GM19025 (cell line): ENCODE results near the gene NR3C1.

Experiments used
- ATAC-seq: cut with Tn5 transposase; IDR thresholded peaks from one replicate; pipeline ENCODE4 v1.9.1; 2021; ENCODE audit warnings: mild to moderate bottlenecking, low read depth, moderate library complexity; ENCODE audit not compliant: unreplicated experiment

The NR3C1 gene

GRCh38 chr5:143274952-143275351, 128.5 kb downstream of the NR3C1 start:
- no peak for ATAC-seq

GRCh38 chr5:143271431-143271830, 132.1 kb downstream of the NR3C1 start:
- ATAC-seq = no peak

GRCh38 chr5:143268388-143268787, 135.1 kb downstream of the NR3C1 start:
- ATAC-seq = no peak

- ATAC-seq = no peak
Observed at GRCh38 chr5:143267186-143267585, 136.3 kb downstream of the NR3C1 start.

GRCh38 chr5:143265995-143266394, 137.5 kb downstream of the NR3C1 start:
- no peak for ATAC-seq

- no peak for ATAC-seq
Observed at GRCh38 chr5:143263272-143263810, 140.1 kb downstream of the NR3C1 start.

GRCh38 chr5:143262393-143263174, 140.9 kb downstream of the NR3C1 start:
- ATAC-seq = no peak

GRCh38 chr5:143261748-143262392, 141.6 kb downstream of the NR3C1 start:
- no peak for ATAC-seq

GRCh38 chr5:143259254-143259605, 144.3 kb downstream of the NR3C1 start:
- ATAC-seq = no peak

GRCh38 chr5:143258559-143259253, 144.8 kb downstream of the NR3C1 start:
- ATAC-seq = no peak

- no peak for ATAC-seq
Observed at GRCh38 chr5:143254819-143255218, 148.7 kb downstream of the NR3C1 start.

- no peak for ATAC-seq
Observed at GRCh38 chr5:143251946-143252345, 151.5 kb downstream of the NR3C1 start.

- peak; percentile 56 for ATAC-seq
Observed at GRCh38 chr5:143251190-143251589, 152.3 kb downstream of the NR3C1 start.

GRCh38 chr5:143249851-143250250, 153.6 kb downstream of the NR3C1 start:
- no peak for ATAC-seq

GRCh38 chr5:143248822-143249579, 154.5 kb downstream of the NR3C1 start:
- no peak for ATAC-seq

GRCh38 chr5:143248391-143248790, 155.1 kb downstream of the NR3C1 start:
- ATAC-seq = no peak

GRCh38 chr5:143247134-143247815, 156.2 kb downstream of the NR3C1 start:
- ATAC-seq = no peak

GRCh38 chr5:143245929-143246561, 157.4 kb downstream of the NR3C1 start:
- ATAC-seq = no peak

GRCh38 chr5:143244990-143245389, 158.5 kb downstream of the NR3C1 start:
- ATAC-seq = no peak
